Endodermal cell (in vitro differentiated cells): ENCODE results near the gene MEGF10. TPM values are rescaled to one million over a fixed set of nuclear protein-coding genes. Genes with fewer than 3 reads are reported as not detected.

Source experiments
- DNase-seq: peaks from one replicate; pipeline ENCODE4 v3.0.0-alpha.2; 2017
- H3K27ac ChIP-seq: 2 replicates; pipeline ENCODE4 v1.5.1; 2013; ENCODE audit warnings: mild to moderate bottlenecking, low read depth, low read length, moderate library complexity
- H3K27me3 ChIP-seq: 2 replicates; pipeline ENCODE4 v1.6.1; 2013; ENCODE audit warnings: mild to moderate bottlenecking, low read length, moderate library complexity; ENCODE audit not compliant: insufficient read depth, control insufficient read depth, poor library complexity, severe bottlenecking
- H3K36me3 ChIP-seq: 2 replicates; pipeline ENCODE4 v1.7.0; 2013; ENCODE audit warnings: mild to moderate bottlenecking, low read length, moderate library complexity; ENCODE audit not compliant: control insufficient read depth, insufficient read depth
- H3K4me1 ChIP-seq: one replicate; pipeline ENCODE4 v1.7.0; 2013; ENCODE audit warnings: low read length; ENCODE audit not compliant: control insufficient read depth, insufficient read depth
- H3K4me3 ChIP-seq: 2 replicates; pipeline ENCODE4 v1.5.1; 2013; ENCODE audit warnings: mild to moderate bottlenecking, low read length, moderate library complexity
- H3K9ac ChIP-seq: 2 replicates; pipeline ENCODE4 v1.6.1; 2013; ENCODE audit warnings: mild to moderate bottlenecking, low read length, moderate library complexity; ENCODE audit not compliant: poor library complexity, severe bottlenecking; ENCODE audit errors: extremely low read depth
- H3K9me3 ChIP-seq: 2 replicates; pipeline ENCODE4 v1.6.1; 2013; ENCODE audit warnings: mild to moderate bottlenecking, low read length, moderate library complexity; ENCODE audit not compliant: control insufficient read depth
- H3K27ac Mint-ChIP-seq: 2 replicates; pipeline ENCODE4 v1.8.0; 2020; ENCODE audit warnings: mixed read lengths
- H3K27me3 Mint-ChIP-seq: 2 replicates; pipeline ENCODE4 v1.8.0; 2021; ENCODE audit warnings: mild to moderate bottlenecking, mixed read lengths; ENCODE audit not compliant: insufficient read depth
- H3K36me3 Mint-ChIP-seq: 2 replicates; pipeline ENCODE4 v1.8.0; 2020; ENCODE audit warnings: low read depth, mixed read lengths
- H3K4me1 Mint-ChIP-seq: 2 replicates; pipeline ENCODE4 v1.8.0; 2020; ENCODE audit warnings: mixed read lengths
- H3K4me3 Mint-ChIP-seq: 2 replicates; pipeline ENCODE4 v1.8.0; 2020; ENCODE audit warnings: mild to moderate bottlenecking, moderate library complexity, mixed read lengths
- H3K9me3 Mint-ChIP-seq: 2 replicates; pipeline ENCODE4 v1.8.0; 2020; ENCODE audit warnings: mild to moderate bottlenecking, mixed read lengths
- WGBS, 2 experiments: methylation state at CpG; one replicate each; pipeline versions ENCODE4 v1.1.5 to v1.1.7; 2013; ENCODE audit warnings: missing lambda C conversion rate in 2 of 2, mixed read lengths in 1 of 2; ENCODE audit not compliant: insufficient coverage in 1 of 2, insufficient read length in 1 of 2; 5-methylcytosine and 5-hydroxymethylcytosine counted together
- total RNA-seq, 2 donors: library from RNA; stranded (reverse); fragmentation: NEBNext Ultra II Directional in 1 of 2; extraction: Animal tissue kit (Norgen Biotek cat#: 25700) in 1 of 2; gene quantifications; 2 replicates in 1 of 2; 3 replicates in 1 of 2; pipeline ENCODE4 v1.2.1, GENCODE V29; 2021
- TF ChIP-seq, protein P1 (sequence below): fragments of 200-600 bp; sonication (generic); conservative IDR thresholded peaks from 2 replicates; pipeline ENCODE4 v1.5.0; 2021; ENCODE audit warnings: antibody characterized with exemption, mild to moderate bottlenecking

The MEGF10 gene
- total RNA-seq, 2 donors from 2014 or later = 12.7 to 17.7 TPM

GRCh38 chr5:127340606-127341005, 50.0 kb downstream of the MEGF10 start:
- Histone ChIP-seq H3K4me1 (peaks cover 5% of the 10 kb centered on the region), H3K27me3 (no peaks in the 10 kb centered on the region), H3K9me3 (no peaks in the 10 kb centered on the region), H3K27ac (no peak overlapping the region), H3K36me3 (peaks cover 11% of the 10 kb centered on the region), H3K4me3 (no peak overlapping the region), H3K9ac (no peak overlapping the region)
- WGBS, 2 experiments = 88 to 93% methylated on average over 4 of the region's 4 CpGs
- Mint-ChIP-seq H3K4me1 (peaks cover 31% of the 10 kb centered on the region), H3K27me3 (no peaks in the 10 kb centered on the region), H3K27ac (no peak overlapping the region), H3K9me3 (no peaks in the 10 kb centered on the region), H3K4me3 (no peak overlapping the region), H3K36me3 (peaks cover 20% of the 10 kb centered on the region)
- TF ChIP-seq, protein P1, sequence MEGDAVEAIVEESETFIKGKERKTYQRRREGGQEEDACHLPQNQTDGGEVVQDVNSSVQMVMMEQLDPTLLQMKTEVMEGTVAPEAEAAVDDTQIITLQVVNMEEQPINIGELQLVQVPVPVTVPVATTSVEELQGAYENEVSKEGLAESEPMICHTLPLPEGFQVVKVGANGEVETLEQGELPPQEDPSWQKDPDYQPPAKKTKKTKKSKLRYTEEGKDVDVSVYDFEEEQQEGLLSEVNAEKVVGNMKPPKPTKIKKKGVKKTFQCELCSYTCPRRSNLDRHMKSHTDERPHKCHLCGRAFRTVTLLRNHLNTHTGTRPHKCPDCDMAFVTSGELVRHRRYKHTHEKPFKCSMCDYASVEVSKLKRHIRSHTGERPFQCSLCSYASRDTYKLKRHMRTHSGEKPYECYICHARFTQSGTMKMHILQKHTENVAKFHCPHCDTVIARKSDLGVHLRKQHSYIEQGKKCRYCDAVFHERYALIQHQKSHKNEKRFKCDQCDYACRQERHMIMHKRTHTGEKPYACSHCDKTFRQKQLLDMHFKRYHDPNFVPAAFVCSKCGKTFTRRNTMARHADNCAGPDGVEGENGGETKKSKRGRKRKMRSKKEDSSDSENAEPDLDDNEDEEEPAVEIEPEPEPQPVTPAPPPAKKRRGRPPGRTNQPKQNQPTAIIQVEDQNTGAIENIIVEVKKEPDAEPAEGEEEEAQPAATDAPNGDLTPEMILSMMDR = no peak
- DNase-seq = no peak

DNA sequence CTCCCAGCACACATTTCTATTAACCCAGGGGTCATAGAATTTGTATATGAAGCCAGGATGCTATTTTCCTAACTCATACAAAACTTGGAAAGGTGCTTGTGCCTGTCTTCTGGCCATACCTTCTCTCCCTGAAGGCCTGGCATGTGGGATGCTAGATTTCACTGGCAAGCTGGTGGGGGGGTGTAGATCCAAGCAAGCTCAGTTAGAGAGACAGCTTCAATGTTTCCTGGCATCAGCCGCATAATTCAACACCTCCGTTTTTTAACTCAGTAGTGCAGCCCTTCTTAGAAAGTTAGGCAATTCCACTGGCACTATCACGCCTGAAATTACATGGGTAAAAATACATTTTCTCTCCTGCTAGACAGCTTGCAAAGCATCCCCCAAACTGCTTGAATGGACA, 51.8 kb downstream of the MEGF10 start:
- Mint-ChIP-seq H3K4me3 (no peak overlapping the region), H3K27ac (no peak overlapping the region)

DNA sequence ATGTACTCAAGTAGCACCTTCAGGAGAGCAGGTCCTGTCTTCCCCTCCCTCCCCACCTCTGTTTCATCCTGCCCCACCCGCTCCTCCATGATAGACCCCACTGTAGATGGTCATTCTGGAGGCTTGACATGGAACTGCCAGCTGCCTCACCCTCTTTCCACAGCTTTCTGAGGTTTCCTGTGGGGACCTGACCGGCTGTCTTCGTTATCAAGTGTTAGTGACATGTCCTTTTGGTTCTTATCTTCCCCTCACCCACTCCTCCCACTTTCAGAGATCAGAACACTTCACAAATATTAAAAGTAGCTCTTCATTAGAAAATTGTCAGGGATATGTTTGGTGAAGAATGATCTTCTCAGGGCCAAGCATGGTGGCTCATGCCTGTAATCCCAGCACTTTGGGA, 52.7 kb downstream of the MEGF10 start:
- Mint-ChIP-seq H3K27me3 (no peaks in the 10 kb centered on the region), H3K4me1 (peaks cover 16% of the 10 kb centered on the region), H3K36me3 (peaks cover 31% of the 10 kb centered on the region), H3K4me3 (no peak overlapping the region), H3K27ac (no peak overlapping the region), H3K9me3 (peaks cover 3% of the 10 kb centered on the region)
- Histone ChIP-seq H3K36me3 (peaks cover 11% of the 10 kb centered on the region), H3K27me3 (no peaks in the 10 kb centered on the region), H3K4me1 (peaks cover under 1% of the 10 kb centered on the region), H3K9me3 (no peaks in the 10 kb centered on the region), H3K27ac (no peak overlapping the region), H3K4me3 (no peak overlapping the region), H3K9ac (no peak overlapping the region)
- TF ChIP-seq, protein P1 = no peak
- WGBS, 2 experiments = 79% methylated on average over 3 of the region's 3 CpGs; no CpG with 5 or more reads in 1 of the 2 experiments
- DNase-seq = no peak

More for the DNA sequence above, 51.8 kb downstream of the MEGF10 start:
- Mint-ChIP-seq H3K4me1 (peaks cover 24% of the 10 kb centered on the region), H3K9me3 (peaks cover 3% of the 10 kb centered on the region), H3K36me3 (peaks cover 31% of the 10 kb centered on the region), H3K27me3 (no peaks in the 10 kb centered on the region)
- Histone ChIP-seq H3K4me1 (peaks cover 5% of the 10 kb centered on the region), H3K9me3 (no peaks in the 10 kb centered on the region), H3K9ac (no peak overlapping the region), H3K27me3 (no peaks in the 10 kb centered on the region), H3K36me3 (peaks cover 11% of the 10 kb centered on the region), H3K27ac (no peak overlapping the region), H3K4me3 (no peak overlapping the region)
- TF ChIP-seq, protein P1 = no peak
- 87 to 96% methylated on average over 3 of the region's 3 CpGs for WGBS, 2 experiments
- DNase-seq = no peak
